Spinal cord (tissue), 10 donors: ENCODE results near the gene CERS4. TPM values are rescaled to one million over a fixed set of nuclear protein-coding genes. Genes with fewer than 3 reads are reported as not detected.

ENCODE experiments used
- DNase-seq, 6 donors: peaks; one replicate each; pipeline versions ENCODE4 v3.0.0 to v3.0.0-alpha.2; 2013 to 2015; ENCODE audit warnings: low spot score in 6 of 6, low read depth in 4 of 6
- H3K27ac ChIP-seq: one replicate; pipeline ENCODE4 v1.5.1; 2013; ENCODE audit warnings: low read depth, low read length, control low read depth
- H3K27me3 ChIP-seq: one replicate; pipeline ENCODE4 v1.6.1; 2013; ENCODE audit warnings: low read length; ENCODE audit not compliant: control insufficient read depth, insufficient read depth
- H3K36me3 ChIP-seq: one replicate; pipeline ENCODE4 v1.6.1; 2013; ENCODE audit warnings: low read length; ENCODE audit not compliant: control insufficient read depth, insufficient read depth
- H3K4me1 ChIP-seq: one replicate; pipeline ENCODE4 v1.6.1; 2013; ENCODE audit warnings: low read length; ENCODE audit not compliant: control insufficient read depth, insufficient read depth
- H3K4me3 ChIP-seq: one replicate; pipeline ENCODE4 v1.5.1; 2013; ENCODE audit warnings: low read depth, low read length, control low read depth
- H3K9me3 ChIP-seq: one replicate; pipeline ENCODE4 v1.6.1; 2013; ENCODE audit warnings: low read length; ENCODE audit not compliant: control insufficient read depth, insufficient read depth
- WGBS: methylation state at CpG from one replicate; pipeline ENCODE4 v1.1.5; 2013; ENCODE audit warnings: missing lambda C conversion rate; ENCODE audit not compliant: insufficient coverage; 5-methylcytosine and 5-hydroxymethylcytosine counted together
- polyA plus RNA-seq, 2 donors: library from polyadenylated mRNA; unstranded; fragments of 120-200 nt; gene quantifications; one replicate each; pipeline ENCODE4 v1.2.1, GENCODE V29; 2013; ENCODE audit not compliant: insufficient read length in 2 of 2
- total RNA-seq, 2 donors: library from RNA; depleted of rRNA in 1 of 2; stranded (reverse); fragments of 120-200 nt in 1 of 2; fragments of >200 nt in 1 of 2; gene quantifications; one replicate each; pipeline versions ENCODE4 v1.2.3 to v1.2.4, GENCODE V29; 2013 to 2014
- donor health status: healthy.

CERS4 gene
- total and polyA plus RNA-seq, 4 donors = 40.8 to 62.2 (median 48.3) TPM

- WGBS = 94% methylated on average over 4 of the region's 7 CpGs
Measured at GRCh38 chr19:8250596-8250995, 41.4 kb downstream of the CERS4 start.

GRCh38 chr19:8251025-8251472 is 41.9 kb downstream of the CERS4 start:
- Histone ChIP-seq H3K27ac (peak overlapping the region; percentile 15), H3K4me3 (no peak overlapping the region), H3K4me1 (peaks cover 19% of the 10 kb centered on the region), H3K36me3 (peaks cover 37% of the 10 kb centered on the region), H3K27me3 (no peaks in the 10 kb centered on the region), H3K9me3 (no peaks in the 10 kb centered on the region)
- peak in 4 of 6 donors; percentile 11 to 73 (median 26) for DNase-seq
- WGBS = 30% methylated on average over 14 of the region's 14 CpGs

More at GRCh38 chr19:8250596-8250995, 41.4 kb downstream of the CERS4 start:
- H3K9me3 ChIP-seq = no peaks in the 10 kb centered on the region
- H3K27ac ChIP-seq = peak overlapping the region; percentile 15
- peaks cover 32% of the 10 kb centered on the region for H3K36me3 ChIP-seq
- no peak overlapping the region for H3K4me3 ChIP-seq
- peaks cover 19% of the 10 kb centered on the region for H3K4me1 ChIP-seq
- no peaks in the 10 kb centered on the region for H3K27me3 ChIP-seq
- no peak for DNase-seq

GRCh38 chr19:8252922-8253589 is 43.9 kb downstream of the CERS4 start:
- no peaks in the 10 kb centered on the region for H3K9me3 ChIP-seq
- H3K27me3 ChIP-seq = no peaks in the 10 kb centered on the region
- peaks cover 51% of the 10 kb centered on the region for H3K36me3 ChIP-seq
- no peak overlapping the region for H3K4me3 ChIP-seq
- WGBS = 24% methylated on average over 13 of the region's 13 CpGs
- H3K27ac ChIP-seq = no peak overlapping the region
- H3K4me1 ChIP-seq = peaks cover 19% of the 10 kb centered on the region
- DNase-seq = peak in 5 of 6 donors; percentile 70 to 94 (median 78)

- Histone ChIP-seq H3K27me3 (no peaks in the 10 kb centered on the region), H3K36me3 (peaks cover 57% of the 10 kb centered on the region), H3K4me1 (peaks cover 19% of the 10 kb centered on the region), H3K27ac (no peak overlapping the region), H3K4me3 (no peak overlapping the region), H3K9me3 (no peaks in the 10 kb centered on the region)
- no peak for DNase-seq
- 98% methylated on average over 5 of the region's 12 CpGs for WGBS
Measured at GRCh38 chr19:8253678-8254077, 44.5 kb downstream of the CERS4 start.

GRCh38 chr19:8254286-8255001 is 45.3 kb downstream of the CERS4 start:
- H3K9me3 ChIP-seq = no peaks in the 10 kb centered on the region
- DNase-seq = no peak
- H3K4me1 ChIP-seq = peaks cover 19% of the 10 kb centered on the region
- no peaks in the 10 kb centered on the region for H3K27me3 ChIP-seq
- 89% methylated on average over 6 of the region's 11 CpGs for WGBS
- no peak overlapping the region for H3K4me3 ChIP-seq
- H3K27ac ChIP-seq = no peak overlapping the region
- peaks cover 64% of the 10 kb centered on the region for H3K36me3 ChIP-seq

GRCh38 chr19:8255426-8256125 is 46.4 kb downstream of the CERS4 start:
- H3K9me3 ChIP-seq = no peaks in the 10 kb centered on the region
- H3K27me3 ChIP-seq = no peaks in the 10 kb centered on the region
- peaks cover 18% of the 10 kb centered on the region for H3K4me1 ChIP-seq
- no peak overlapping the region for H3K27ac ChIP-seq
- no peak for DNase-seq
- no peak overlapping the region for H3K4me3 ChIP-seq
- peaks cover 72% of the 10 kb centered on the region for H3K36me3 ChIP-seq
- 91% methylated on average over 6 of the region's 18 CpGs for WGBS

GRCh38 chr19:8256276-8257051 is 47.3 kb downstream of the CERS4 start:
- H3K4me1 ChIP-seq = peaks cover 9% of the 10 kb centered on the region
- H3K27me3 ChIP-seq = no peaks in the 10 kb centered on the region
- H3K9me3 ChIP-seq = no peaks in the 10 kb centered on the region
- no peak overlapping the region for H3K4me3 ChIP-seq
- WGBS = 94% methylated on average over 14 of the region's 15 CpGs
- H3K27ac ChIP-seq = no peak overlapping the region
- no peak for DNase-seq
- peaks cover 73% of the 10 kb centered on the region for H3K36me3 ChIP-seq

GRCh38 chr19:8257052-8257443 is 47.9 kb downstream of the CERS4 start:
- H3K36me3 ChIP-seq = peaks cover 79% of the 10 kb centered on the region

More at GRCh38 chr19:8257052-8257443, 47.9 kb downstream of the CERS4 start:
- H3K4me1 ChIP-seq = peaks cover 7% of the 10 kb centered on the region
- no peaks in the 10 kb centered on the region for H3K27me3 ChIP-seq
- no peaks in the 10 kb centered on the region for H3K9me3 ChIP-seq
- H3K4me3 ChIP-seq = no peak overlapping the region
- WGBS = 61% methylated on average over 5 of the region's 5 CpGs
- DNase-seq = no peak
- no peak overlapping the region for H3K27ac ChIP-seq
